ENCODE results near the gene KNL1. TPM values are rescaled to one million over a fixed set of nuclear protein-coding genes. Genes with fewer than 3 reads are reported as not detected.
A peak's percentile ranks its signal among the peaks of the same experiment; 100 is the strongest.

Gene KNL1
- total RNA-seq, 1 experiment from 2014 or later, result 19.7 TPM

DNA sequence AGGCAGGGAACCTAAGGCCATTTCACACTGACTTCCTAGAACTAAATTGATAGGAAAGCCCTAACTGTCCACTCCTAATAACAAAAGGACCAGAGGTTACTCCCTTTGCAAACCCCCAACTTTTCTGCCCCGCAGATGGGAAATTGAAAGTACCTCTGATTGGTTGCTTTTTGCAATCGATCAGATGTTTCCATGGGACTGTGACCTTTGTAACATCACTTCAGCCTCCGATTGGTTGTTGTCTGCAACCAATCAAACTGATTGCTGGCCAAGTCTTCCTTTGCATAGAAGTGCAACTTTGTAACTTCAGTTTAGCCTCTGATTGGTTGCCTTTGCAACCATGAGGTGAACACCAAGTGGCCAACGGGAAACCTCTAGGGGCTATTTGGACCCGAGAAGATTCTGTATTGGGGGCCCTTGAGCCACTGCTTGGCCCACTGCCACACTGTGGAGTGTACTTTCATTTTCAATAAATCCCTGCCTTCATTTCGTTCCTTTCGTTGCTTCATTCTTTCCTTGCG lies 11.3 kb upstream of the KNL1 start:
- no peaks in the 10 kb centered on the region for H3K27me3 ChIP-seq (ENCODE audit: insufficient read depth, low read length)
- peaks cover 2% of the 10 kb centered on the region in 2 experiments; a peak in 2 of 4 replicates for H3K4me1 Mint-ChIP-seq

More for the DNA sequence above, 11.3 kb upstream of the KNL1 start:
- Histone ChIP-seq H2AK5ac (ENCODE audit: insufficient read length, low read length) (no peak overlapping the region), H3K4ac (ENCODE audit: low read depth, low read length) (no peak overlapping the region), H3K4me2 (ENCODE audit: insufficient read depth, insufficient read length, low read length) (no peak overlapping the region), H3K14ac (ENCODE audit: insufficient read depth, low read length) (no peak overlapping the region), H3K9me3 (ENCODE audit: control insufficient read depth, low read depth, low read length) (no peaks in the 10 kb centered on the region), H3K27ac (ENCODE audit: insufficient read length, low read depth, low read length) (no peak overlapping the region), H2BK15ac (ENCODE audit: low read depth, low read length) (no peak overlapping the region), H3K4me1 (ENCODE audit: insufficient read depth, low read length) (no peaks in the 10 kb centered on the region), H3K56ac (ENCODE audit: insufficient read length, low read depth, low read length) (no peak overlapping the region), H3K79me2 (ENCODE audit: insufficient read depth, low read length) (no peaks in the 10 kb centered on the region), H3K23me2 (ENCODE audit: insufficient read length, low read depth, low read length, poor library complexity, severe bottlenecking) (no peaks in the 10 kb centered on the region), H3K23ac (ENCODE audit: insufficient read length, low read depth, low read length) (no peak overlapping the region), H3T11ph (ENCODE audit: low read length) (no peak overlapping the region), H3K18ac (ENCODE audit: insufficient read length, low read depth, low read length) (no peak overlapping the region), H3K79me1 (ENCODE audit: insufficient read depth, low read depth, low read length, poor library complexity, severe bottlenecking) (no peaks in the 10 kb centered on the region), H2BK20ac (ENCODE audit: low read depth, low read length, poor library complexity, severe bottlenecking) (no peak overlapping the region), H2AFZ (ENCODE audit: low read length) (peak overlapping the region; percentile 44), H4K91ac (ENCODE audit: insufficient read length, low read depth, low read length) (no peak overlapping the region), H4K8ac (replicated peaks; ENCODE audit: insufficient read length, low read depth, low read length) (no peak overlapping the region), H2BK5ac (ENCODE audit: insufficient read length, low read length) (no peak overlapping the region), H2BK120ac (ENCODE audit: low read depth, low read length, poor library complexity, severe bottlenecking) (no peak overlapping the region), H3K9ac (ENCODE audit: extremely low read depth, insufficient read length, low read length) (no peak overlapping the region), H4K5ac (ENCODE audit: insufficient read length, low read depth, low read length) (no peak overlapping the region), H2BK12ac (ENCODE audit: insufficient read length, low read depth, low read length) (no peak overlapping the region), H4K20me1 (ENCODE audit: control insufficient read depth, insufficient read depth, insufficient read length) (no peaks in the 10 kb centered on the region)
- H3K27me3 Mint-ChIP-seq (ENCODE audit: low read depth), result peaks cover 9% of the 10 kb centered on the region
- peak; percentile 60 for DNase-seq
- no peak overlapping the region for H3K4me3 Mint-ChIP-seq
- peaks cover 2% of the 10 kb centered on the region in 2 experiments; a peak in 2 of 5 replicates for H3K9me3 Mint-ChIP-seq
- WGBS (ENCODE audit: extremely low coverage, insufficient read length, low lambda C conversion rate), result no CpG with 5 or more reads among the region's 8 CpGs
- no peak for TF ChIP-seq CTCF (conservative IDR thresholded peaks at IDR 0.05)
- no peaks in the 10 kb centered on the region for H3K36me3 Mint-ChIP-seq (ENCODE audit: insufficient read depth in 1 of 3, low read depth in 3 of 3)
- no peak overlapping the region for H3K27ac Mint-ChIP-seq
